NCI-H146 (cell line): ENCODE results near the gene SERF1A.
"Not testable (repeated sequence)": the region's sequence is repeated elsewhere in the genome, so short reads cannot be mapped to it uniquely, and the experiment has no call there.

ENCODE experiments used
- DNase-seq: peaks from one replicate; lab custom pipeline; 2025; lab: John Stamatoyannopoulos, UW

Gene SERF1A

GRCh38 chr5:70900533-70901271, at the start of gene SERF1A:
TSS of gene SERF1A (plus strand) at chr5:70900669. CDS start at chr5:70900870, 201 bp downstream.
- DNase-seq: not testable (repeated sequence)

- not testable (repeated sequence) for DNase-seq
Observed at GRCh38 chr5:70866778-70867177, 33.7 kb upstream of the SERF1A start.

- DNase-seq: not testable (repeated sequence)
Observed at GRCh38 chr5:70870626-70871025, 29.8 kb upstream of the SERF1A start.

- not testable (repeated sequence) for DNase-seq
Observed at GRCh38 chr5:70896076-70896475, 4.4 kb upstream of the SERF1A start.

GRCh38 chr5:70901272-70901571, 753 bp downstream of the SERF1A start:
- DNase-seq: not testable (repeated sequence)

GRCh38 chr5:70906624-70907023, 6.2 kb downstream of the SERF1A start:
- not testable (repeated sequence) for DNase-seq

- not testable (repeated sequence) for DNase-seq
Observed at GRCh38 chr5:70916829-70917228, 16.4 kb downstream of the SERF1A start.

- DNase-seq: not testable (repeated sequence)
Observed at GRCh38 chr5:70925211-70925562, 24.7 kb downstream of the SERF1A start.

GRCh38 chr5:70931709-70932368, 31.4 kb downstream of the SERF1A start:
- not testable (repeated sequence) for DNase-seq

GRCh38 chr5:70932560-70932959, 32.1 kb downstream of the SERF1A start:
- not testable (repeated sequence) for DNase-seq

GRCh38 chr5:70953068-70953467, 52.6 kb downstream of the SERF1A start:
- not testable (repeated sequence) for DNase-seq
